Keratinocyte (primary cell): ENCODE measurements around the gene KIF24. TPM values are rescaled to one million over a fixed set of nuclear protein-coding genes. Genes with fewer than 3 reads are reported as not detected.

Experiments
- DNase-seq: peaks from one replicate; pipeline ENCODE4 v3.0.0-alpha.2; 2011; ENCODE audit warnings: low read depth, missing footprints, low spot score
- FAIRE-seq: peaks from 2 replicates; lab custom pipeline; 2011; peaks lifted over from hg19 to GRCh38; lab: Jason Lieb, UNC
- H2AFZ ChIP-seq: 2 replicates; pipeline ENCODE4 v1.6.0; 2012; ENCODE audit warnings: low read length, control low read depth, inconsistent platforms; ENCODE audit not compliant: control insufficient read depth
- H3K27ac ChIP-seq: 2 replicates; pipeline ENCODE4 v1.5.1; 2011; ENCODE audit warnings: low read length; ENCODE audit not compliant: control insufficient read depth, insufficient read depth
- H3K27me3 ChIP-seq: 3 replicates; pipeline ENCODE4 v1.6.0; 2011; ENCODE audit warnings: low read length; ENCODE audit not compliant: control insufficient read depth, insufficient read depth; ENCODE audit errors: extremely low read depth
- H3K36me3 ChIP-seq, 2 experiments: 2 replicates in 1 of 2; 3 replicates in 1 of 2; pipeline ENCODE4 v1.5.1; 2011; ENCODE audit warnings: low read length in 2 of 2, mild to moderate bottlenecking in 1 of 2; ENCODE audit not compliant: control insufficient read depth in 2 of 2, insufficient read depth in 2 of 2; ENCODE audit errors: extremely low read depth in 1 of 2
- H3K4me1 ChIP-seq: 3 replicates; pipeline ENCODE4 v1.5.1; 2011; ENCODE audit warnings: low read length; ENCODE audit not compliant: control insufficient read depth, insufficient read depth; ENCODE audit errors: extremely low read depth
- H3K4me2 ChIP-seq: 3 replicates; pipeline ENCODE4 v1.6.0; 2011; ENCODE audit warnings: low read depth, low read length; ENCODE audit not compliant: control insufficient read depth, insufficient read depth; ENCODE audit errors: extremely low read depth
- H3K4me3 ChIP-seq, 3 experiments: fragments of 200-600 bp in 1 of 3; sonication (generic) in 1 of 3; 2 replicates in 2 of 3; 3 replicates in 1 of 3; pipeline ENCODE4 v1.5.1; 2011 to 2016; ENCODE audit warnings: low read length in 3 of 3, mild to moderate bottlenecking in 3 of 3, control low read depth in 2 of 3, inconsistent platforms in 1 of 3, low read depth in 1 of 3, mixed read lengths in 1 of 3, mixed run types in 1 of 3, moderate library complexity in 1 of 3; ENCODE audit not compliant: control insufficient read depth in 2 of 3, insufficient read depth in 2 of 3; ENCODE audit errors: extremely low read depth in 1 of 3
- H3K79me2 ChIP-seq: 2 replicates; pipeline ENCODE4 v1.6.0; 2012; ENCODE audit warnings: low read length; ENCODE audit not compliant: control insufficient read depth, insufficient read depth
- H3K9ac ChIP-seq: 3 replicates; pipeline ENCODE4 v1.6.0; 2011; ENCODE audit warnings: low read length; ENCODE audit not compliant: control insufficient read depth, insufficient read depth; ENCODE audit errors: extremely low read depth
- H3K9me1 ChIP-seq: 3 replicates; pipeline ENCODE4 v1.6.0; 2011; ENCODE audit warnings: low read length; ENCODE audit not compliant: control insufficient read depth, insufficient read depth; ENCODE audit errors: extremely low read depth
- H3K9me3 ChIP-seq: 2 replicates; pipeline ENCODE4 v1.5.1; 2012; ENCODE audit warnings: low read depth, low read length; ENCODE audit not compliant: control insufficient read depth
- H4K20me1 ChIP-seq: 3 replicates; pipeline ENCODE4 v1.6.0; 2011; ENCODE audit warnings: low read length; ENCODE audit not compliant: control insufficient read depth, insufficient read depth; ENCODE audit errors: extremely low read depth
- EZH2 ChIP-seq: IDR thresholded peaks from one replicate; pipeline ENCODE4 v1.6.1; 2012; ENCODE audit warnings: inconsistent platforms, mild to moderate bottlenecking, low read length, moderate library complexity
- dilution Hi-C: fragments of 300-500 bp; cut with MboI; formaldehyde crosslinking; loops from one replicate; pipeline ENCODE4 v1.7.0; 2020; ENCODE audit warnings: low sequenced_read_pairs; ENCODE audit not compliant: extremely low pct_ligation_motif_present
- polyA plus RNA-seq, 5 experiments: library from polyadenylated mRNA; depleted of rRNA in 3 of 5; stranded (reverse) in 3 of 5; stranded (forward) in 1 of 5; unstranded in 1 of 5; fragments of >200 nt; gene quantifications; 1 replicate in 1 of 5; 2 replicates in 3 of 5; 3 replicates in 1 of 5; pipeline versions ENCODE4 v1.2.1 to v1.2.3, GENCODE V29; 2011 to 2012; ENCODE audit warnings: missing spikeins in 2 of 5, low read depth in 1 of 5, low replicate concordance in 1 of 5
- TF ChIP-seq, protein P1 (sequence below), 3 experiments: IDR thresholded peaks in 1 of 3; conservative IDR thresholded peaks in 1 of 3; optimal IDR thresholded peaks in 1 of 3; 2 replicates in 2 of 3; 3 replicates in 1 of 3; pipeline versions ENCODE3 to v1.5.1; 2011; ENCODE audit warnings: low read length in 3 of 3, mild to moderate bottlenecking in 3 of 3, moderate library complexity in 2 of 3, control low read depth in 1 of 3, inconsistent platforms in 1 of 3; ENCODE audit not compliant: insufficient read depth in 2 of 3; ENCODE audit errors: extremely low read depth in 1 of 3

Gene KIF24
- polyA plus RNA-seq, 1 donor (not counting 4 experiments of a cell fraction or from before 2014, with no cell fraction given), result 1.8 TPM

GRCh38 chr9:34343090-34343489 is 14.0 kb upstream of the KIF24 start:
- Histone ChIP-seq H3K9me3 (no peaks in the 10 kb centered on the region), H2AFZ (no peak overlapping the region), H4K20me1 (no peaks in the 10 kb centered on the region), H3K36me3 (peaks cover 18 to 20% of the 10 kb centered on the region in 2 experiments), H3K27me3 (no peaks in the 10 kb centered on the region), H3K9ac (no peak overlapping the region), H3K4me2 (no peak overlapping the region), H3K79me2 (no peaks in the 10 kb centered on the region), H3K27ac (no peak overlapping the region), H3K4me3 (no peak overlapping the region), H3K9me1 (no peaks in the 10 kb centered on the region), H3K4me1 (no peaks in the 10 kb centered on the region)
- dilution Hi-C loops, result no loop called here
- DNase-seq (no peak), FAIRE-seq (no peak)
- no peak for TF ChIP-seq EZH2

DNA sequence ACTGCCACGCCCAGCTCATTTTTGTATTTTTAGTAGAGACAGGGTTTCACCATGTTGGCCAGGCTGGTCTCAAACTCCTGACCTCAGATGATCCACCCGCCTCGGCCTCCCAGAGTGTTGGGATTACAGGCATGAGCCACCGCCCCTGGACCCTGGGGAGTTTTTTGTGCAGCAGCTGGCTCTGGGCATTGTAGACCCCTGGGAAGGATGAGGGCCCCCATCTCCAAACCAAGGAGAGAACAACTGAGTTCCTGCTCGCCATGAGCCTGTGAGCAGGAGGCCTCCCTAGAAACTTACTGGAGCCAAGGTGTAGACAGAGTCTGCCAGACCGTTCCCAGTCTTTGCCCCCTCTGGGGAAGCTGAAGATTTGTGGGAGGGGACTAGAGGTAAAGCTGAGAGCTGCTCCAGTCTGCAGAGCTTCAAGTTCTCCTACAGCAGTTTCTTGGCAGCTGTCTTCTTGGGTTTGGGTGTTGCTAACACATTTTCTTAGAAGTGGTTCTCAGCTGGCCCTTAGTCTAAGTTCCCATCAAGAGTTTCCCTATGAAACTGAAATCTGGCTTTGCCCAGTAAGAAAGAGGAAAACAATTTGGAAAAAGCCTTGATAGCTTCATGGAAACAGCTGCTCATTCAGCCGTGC is 12.7 kb upstream of the KIF24 start:
- peaks cover 18 to 20% of the 10 kb centered on the region in 2 experiments for H3K36me3 ChIP-seq
- no peak overlapping the region for H3K4me2 ChIP-seq
- H3K27ac ChIP-seq, result no peak overlapping the region
- TF ChIP-seq, protein P1, sequence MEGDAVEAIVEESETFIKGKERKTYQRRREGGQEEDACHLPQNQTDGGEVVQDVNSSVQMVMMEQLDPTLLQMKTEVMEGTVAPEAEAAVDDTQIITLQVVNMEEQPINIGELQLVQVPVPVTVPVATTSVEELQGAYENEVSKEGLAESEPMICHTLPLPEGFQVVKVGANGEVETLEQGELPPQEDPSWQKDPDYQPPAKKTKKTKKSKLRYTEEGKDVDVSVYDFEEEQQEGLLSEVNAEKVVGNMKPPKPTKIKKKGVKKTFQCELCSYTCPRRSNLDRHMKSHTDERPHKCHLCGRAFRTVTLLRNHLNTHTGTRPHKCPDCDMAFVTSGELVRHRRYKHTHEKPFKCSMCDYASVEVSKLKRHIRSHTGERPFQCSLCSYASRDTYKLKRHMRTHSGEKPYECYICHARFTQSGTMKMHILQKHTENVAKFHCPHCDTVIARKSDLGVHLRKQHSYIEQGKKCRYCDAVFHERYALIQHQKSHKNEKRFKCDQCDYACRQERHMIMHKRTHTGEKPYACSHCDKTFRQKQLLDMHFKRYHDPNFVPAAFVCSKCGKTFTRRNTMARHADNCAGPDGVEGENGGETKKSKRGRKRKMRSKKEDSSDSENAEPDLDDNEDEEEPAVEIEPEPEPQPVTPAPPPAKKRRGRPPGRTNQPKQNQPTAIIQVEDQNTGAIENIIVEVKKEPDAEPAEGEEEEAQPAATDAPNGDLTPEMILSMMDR (optimal IDR thresholded peaks at IDR 0.05 in 1 of 3, IDR thresholded peaks at IDR 0.05 in 1 of 3, conservative IDR thresholded peaks at IDR 0.05 in 1 of 3; ENCODE audit: extremely low read depth in 1 of 3, insufficient read depth in 2 of 3, low read length in 3 of 3), result no peak
- TF ChIP-seq EZH2, result no peak
- no peaks in the 10 kb centered on the region for H3K79me2 ChIP-seq
- H3K9me1 ChIP-seq, result no peaks in the 10 kb centered on the region
- no peak overlapping the region for H3K4me3 ChIP-seq
- no peaks in the 10 kb centered on the region for H3K27me3 ChIP-seq
- H2AFZ ChIP-seq, result no peak overlapping the region
- dilution Hi-C loops, result no loop called here
- FAIRE-seq, result no peak
- no peaks in the 10 kb centered on the region for H3K9me3 ChIP-seq
- H4K20me1 ChIP-seq, result no peaks in the 10 kb centered on the region
- no peaks in the 10 kb centered on the region for H3K4me1 ChIP-seq
- H3K9ac ChIP-seq, result no peak overlapping the region
- DNase-seq, result no peak
